GM12872 (cell line): ENCODE measurements around the gene LRRC14B.

Experiments
- TF ChIP-seq, protein P1 (sequence below): IDR thresholded peaks from 3 replicates; pipeline ENCODE4 v1.5.1; 2011; ENCODE audit warnings: low read depth, mild to moderate bottlenecking, low read length, moderate library complexity; ENCODE audit not compliant: insufficient read depth

Gene LRRC14B

DNA sequence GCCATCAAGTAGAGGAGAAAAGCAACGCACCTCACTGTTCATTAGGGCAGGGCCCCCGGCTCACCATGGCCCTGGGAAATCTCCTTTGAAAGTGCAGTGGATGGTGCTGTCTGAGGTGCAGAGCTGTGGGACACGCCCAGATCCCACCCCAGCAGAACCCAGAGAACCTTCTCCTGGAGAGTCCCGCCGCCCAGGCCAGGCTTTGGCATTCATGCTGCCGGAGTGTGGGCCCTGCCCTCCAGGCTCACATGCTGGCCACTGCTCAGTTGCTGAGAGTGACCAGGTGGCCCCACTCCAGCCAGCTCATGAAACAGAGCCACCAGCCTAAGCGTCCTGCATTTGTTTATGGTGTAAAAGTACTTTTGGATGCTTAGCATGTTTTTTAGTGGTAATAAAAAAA, 23.8 kb upstream of the LRRC14B start:
- TF ChIP-seq, protein P1, sequence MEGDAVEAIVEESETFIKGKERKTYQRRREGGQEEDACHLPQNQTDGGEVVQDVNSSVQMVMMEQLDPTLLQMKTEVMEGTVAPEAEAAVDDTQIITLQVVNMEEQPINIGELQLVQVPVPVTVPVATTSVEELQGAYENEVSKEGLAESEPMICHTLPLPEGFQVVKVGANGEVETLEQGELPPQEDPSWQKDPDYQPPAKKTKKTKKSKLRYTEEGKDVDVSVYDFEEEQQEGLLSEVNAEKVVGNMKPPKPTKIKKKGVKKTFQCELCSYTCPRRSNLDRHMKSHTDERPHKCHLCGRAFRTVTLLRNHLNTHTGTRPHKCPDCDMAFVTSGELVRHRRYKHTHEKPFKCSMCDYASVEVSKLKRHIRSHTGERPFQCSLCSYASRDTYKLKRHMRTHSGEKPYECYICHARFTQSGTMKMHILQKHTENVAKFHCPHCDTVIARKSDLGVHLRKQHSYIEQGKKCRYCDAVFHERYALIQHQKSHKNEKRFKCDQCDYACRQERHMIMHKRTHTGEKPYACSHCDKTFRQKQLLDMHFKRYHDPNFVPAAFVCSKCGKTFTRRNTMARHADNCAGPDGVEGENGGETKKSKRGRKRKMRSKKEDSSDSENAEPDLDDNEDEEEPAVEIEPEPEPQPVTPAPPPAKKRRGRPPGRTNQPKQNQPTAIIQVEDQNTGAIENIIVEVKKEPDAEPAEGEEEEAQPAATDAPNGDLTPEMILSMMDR, result no peak

DNA sequence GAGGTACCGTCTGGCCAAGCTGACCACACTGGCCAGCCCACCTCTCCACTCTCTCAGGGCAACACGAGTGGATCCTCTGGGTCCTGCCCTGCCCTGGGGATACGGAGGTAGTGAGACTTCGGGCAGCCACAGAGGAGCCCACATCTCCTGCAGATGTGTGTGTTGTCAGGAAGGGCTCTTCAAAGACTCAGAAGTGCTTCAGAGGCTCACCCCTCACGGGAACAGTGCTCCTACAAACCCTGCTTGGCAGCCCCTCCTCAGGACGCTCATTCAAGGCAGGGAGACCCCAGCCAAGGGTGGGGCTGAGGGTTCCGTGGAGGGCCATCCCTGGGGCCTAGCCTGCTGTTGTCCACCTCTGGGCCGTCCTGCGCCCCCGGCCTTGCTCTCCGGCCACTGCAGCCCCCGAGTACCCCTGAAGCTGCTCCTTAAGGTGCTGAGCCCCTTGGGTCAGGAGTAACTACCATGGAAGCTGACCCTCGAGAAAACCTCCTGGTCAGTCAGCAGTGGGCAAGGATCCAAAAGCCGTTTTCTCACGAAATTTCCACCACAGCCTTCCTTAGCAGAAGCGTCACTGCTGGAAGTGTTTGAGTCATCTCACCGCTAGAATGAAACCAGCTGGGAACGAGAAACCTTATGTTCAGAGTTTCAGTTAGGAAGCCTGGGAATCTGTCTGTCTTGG, 23.2 kb upstream of the LRRC14B start:
- TF ChIP-seq, protein P1, result no peak

DNA sequence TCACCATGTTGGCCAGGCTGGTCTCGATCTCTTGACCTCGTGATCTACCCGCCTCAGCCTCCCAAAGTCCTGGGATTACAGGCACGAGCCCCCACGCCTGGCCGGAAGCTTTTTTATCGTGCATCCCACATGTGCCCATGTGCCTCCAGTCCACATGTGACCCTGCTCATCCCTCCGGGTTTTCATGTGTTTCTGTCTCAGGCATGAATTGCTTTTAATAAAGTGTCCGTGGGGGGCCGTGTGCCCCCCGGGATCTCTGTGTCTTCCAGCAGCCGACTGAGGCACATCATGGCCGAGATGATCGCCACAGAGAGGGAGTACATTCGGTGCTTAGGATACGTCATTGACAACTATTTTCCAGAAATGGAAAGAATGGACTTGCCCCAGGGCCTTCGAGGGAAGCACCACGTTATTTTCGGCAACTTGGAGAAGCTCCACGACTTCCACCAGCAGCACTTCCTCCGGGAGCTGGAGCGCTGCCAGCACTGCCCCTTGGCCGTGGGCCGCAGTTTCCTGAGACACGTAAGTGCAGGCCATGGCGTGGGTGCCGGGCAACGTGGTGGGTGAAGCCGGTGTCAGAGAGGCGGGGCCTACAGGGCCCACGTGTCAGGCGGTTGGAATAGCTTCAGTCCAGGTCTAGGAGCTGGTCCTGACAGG, 22.1 kb upstream of the LRRC14B start:
- TF ChIP-seq, protein P1, result no peak

DNA sequence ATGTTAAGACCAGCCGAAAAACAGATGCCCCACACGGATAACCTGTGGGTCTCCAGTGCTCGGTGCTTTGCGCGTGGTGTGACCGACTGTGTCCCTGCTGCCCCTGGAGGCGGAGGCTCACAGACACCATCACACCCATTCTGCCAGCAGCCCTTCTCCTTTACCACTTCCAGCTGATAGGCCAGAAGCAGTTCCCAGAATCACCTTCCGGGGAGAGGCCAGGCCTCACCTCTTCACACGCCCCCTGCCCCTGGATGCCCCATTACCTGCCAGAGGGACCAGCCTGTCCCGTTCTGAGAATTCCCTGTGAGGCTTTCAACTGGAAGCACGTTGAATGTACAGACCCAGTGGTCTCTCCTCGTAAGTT, 21.6 kb upstream of the LRRC14B start:
- TF ChIP-seq, protein P1, result no peak

DNA sequence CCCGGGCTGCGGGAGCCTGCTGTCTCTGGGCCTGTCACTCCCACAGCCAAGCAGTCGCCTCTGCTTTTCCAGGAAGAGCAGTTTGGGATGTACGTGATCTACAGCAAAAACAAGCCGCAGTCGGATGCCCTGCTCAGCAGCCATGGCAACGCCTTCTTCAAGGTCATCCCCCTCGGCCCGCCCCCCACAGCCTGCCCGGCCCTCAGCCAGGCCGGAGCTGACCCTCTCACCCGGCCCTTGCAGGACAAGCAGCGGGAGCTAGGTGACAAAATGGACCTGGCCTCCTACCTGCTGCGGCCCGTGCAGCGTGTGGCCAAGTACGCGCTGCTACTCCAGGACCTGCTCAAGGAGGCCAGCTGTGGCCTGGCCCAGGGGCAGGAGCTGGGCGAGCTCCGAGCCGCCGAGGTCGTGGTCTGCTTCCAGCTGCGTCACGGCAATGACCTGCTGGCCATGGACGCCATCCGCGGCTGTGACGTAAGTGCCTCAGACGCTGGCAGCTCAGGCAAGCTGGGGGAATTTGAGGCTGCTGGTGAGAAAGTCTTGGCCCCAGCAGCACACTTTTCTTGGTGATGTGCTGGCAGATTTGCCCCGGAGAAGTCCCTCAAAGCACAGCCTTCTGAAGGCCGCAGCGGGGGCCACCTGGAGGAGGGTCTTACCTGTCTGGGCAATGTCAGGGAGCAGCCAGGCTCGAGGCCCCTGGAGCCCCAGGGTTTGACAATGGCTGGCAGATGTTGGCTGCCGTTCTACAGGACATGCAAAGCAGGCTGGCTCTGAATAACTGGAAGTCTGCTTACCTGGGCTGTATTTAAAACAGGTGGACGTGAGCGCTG, 20.1 kb upstream of the LRRC14B start:
- TF ChIP-seq, protein P1, result no peak

DNA sequence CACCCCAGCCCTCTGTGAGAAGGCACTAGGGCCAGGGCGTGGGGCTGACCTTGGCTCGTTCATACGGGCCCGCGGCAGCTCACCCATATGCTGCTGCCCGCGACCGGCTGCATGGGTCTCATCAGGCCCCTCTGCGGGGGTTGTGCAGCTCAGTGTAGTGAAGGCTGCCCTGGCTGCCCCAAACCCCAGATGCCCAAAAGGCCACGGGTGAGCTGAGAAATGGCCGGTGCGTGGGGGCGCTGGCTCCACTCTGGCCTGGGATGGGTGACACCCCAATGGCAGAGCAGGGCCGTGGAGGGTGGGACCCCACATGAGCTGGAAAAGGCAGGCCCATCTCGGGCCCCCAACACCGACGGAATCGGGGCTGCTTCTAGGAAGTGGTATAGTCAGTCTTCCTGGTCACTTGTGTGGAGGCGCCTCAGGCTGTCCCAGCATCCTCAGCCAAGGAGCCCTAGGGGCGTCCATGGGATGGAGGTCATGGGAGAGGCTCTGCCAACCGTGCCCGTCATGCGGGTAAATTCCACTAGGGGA, 19.4 kb upstream of the LRRC14B start:
- TF ChIP-seq, protein P1, result no peak

DNA sequence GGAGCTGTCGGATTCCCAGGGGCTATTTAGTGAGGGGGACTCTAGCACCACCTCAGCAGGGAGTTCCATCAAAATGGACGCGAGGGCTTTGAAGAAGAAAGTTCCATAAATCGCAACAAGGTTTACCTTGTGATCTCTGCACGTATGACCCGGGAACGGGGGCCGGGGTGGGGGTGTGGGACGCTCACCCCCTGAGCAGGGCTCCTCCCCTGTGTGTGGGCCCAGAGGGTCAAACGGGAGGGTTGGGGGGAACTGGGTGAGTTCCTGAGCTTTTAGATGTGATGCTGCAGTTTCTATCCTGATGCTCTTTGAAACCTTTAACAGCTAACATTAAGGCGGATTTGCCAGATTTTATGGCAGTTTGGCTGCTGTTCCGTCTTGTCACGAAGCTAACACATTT, 18.9 kb upstream of the LRRC14B start:
- TF ChIP-seq, protein P1, result no peak
